ENCODE results near the gene PRDM15. TPM values are rescaled to one million over a fixed set of nuclear protein-coding genes. Genes with fewer than 3 reads are reported as not detected.

The PRDM15 gene
- polyA plus RNA-seq, 1 donor (not counting 4 experiments of a cell fraction or from before 2014, with no cell fraction given), result 5.2 TPM

- Histone ChIP-seq H3K4me2 (ENCODE audit: control insufficient read depth, extremely low read depth, insufficient read depth, low read depth, low read length) (peak overlapping the region; percentile 95), H3K4me1 (ENCODE audit: control insufficient read depth, extremely low read depth, insufficient read depth, low read length) (peaks cover 39% of the 10 kb centered on the region), H3K36me3 (ENCODE audit: control insufficient read depth in 2 of 2, extremely low read depth in 1 of 2, insufficient read depth in 2 of 2, low read length in 2 of 2) (peaks cover 0 to 4% of the 10 kb centered on the region in 2 experiments), H3K27ac (ENCODE audit: control insufficient read depth, insufficient read depth, low read length) (peak overlapping the region; percentile 94), H3K9me1 (ENCODE audit: control insufficient read depth, extremely low read depth, insufficient read depth, low read length) (peaks cover 5% of the 10 kb centered on the region), H2AFZ (ENCODE audit: control insufficient read depth, low read length) (peak overlapping the region; percentile 33), H3K9ac (ENCODE audit: control insufficient read depth, extremely low read depth, insufficient read depth, low read length) (peak overlapping the region; percentile 97), H4K20me1 (ENCODE audit: control insufficient read depth, extremely low read depth, insufficient read depth, low read length) (peaks cover 24% of the 10 kb centered on the region), H3K4me3 (ENCODE audit: control insufficient read depth in 2 of 3, extremely low read depth in 1 of 3, insufficient read depth in 2 of 3, low read depth in 1 of 3, low read length in 3 of 3) (peak overlapping the region; percentile 10 to 80 (median 79)), H3K27me3 (ENCODE audit: control insufficient read depth, extremely low read depth, insufficient read depth, low read length) (no peaks in the 10 kb centered on the region), H3K79me2 (ENCODE audit: control insufficient read depth, insufficient read depth, low read length) (peaks cover 33% of the 10 kb centered on the region), H3K9me3 (ENCODE audit: control insufficient read depth, low read depth, low read length) (no peaks in the 10 kb centered on the region)
- dilution Hi-C loops (cut with MboI; ENCODE audit: extremely low pct_ligation_motif_present, low sequenced_read_pairs), result no loop called here
- FAIRE-seq (peak; percentile 86), DNase-seq (ENCODE audit: low read depth, low spot score) (peak; percentile 79)
- TF ChIP-seq CTCF (optimal IDR thresholded peaks at IDR 0.05 in 1 of 3, IDR thresholded peaks at IDR 0.05 in 1 of 3, conservative IDR thresholded peaks at IDR 0.05 in 1 of 3; ENCODE audit: extremely low read depth in 1 of 3, insufficient read depth in 2 of 3, low read length in 3 of 3) (peak; percentile 25 to 44 (median 38)), EZH2 (IDR thresholded peaks at IDR 0.05; ENCODE audit: low read length) (no peak)
Measured at GRCh38 chr21:41768437-41769042, 110.6 kb downstream of the PRDM15 start.

GRCh38 chr21:41767606-41768436 is 111.3 kb downstream of the PRDM15 start:
- H3K9me1 ChIP-seq (ENCODE audit: control insufficient read depth, extremely low read depth, insufficient read depth, low read length), result peaks cover 5% of the 10 kb centered on the region
- H3K4me3 ChIP-seq (ENCODE audit: control insufficient read depth in 2 of 3, extremely low read depth in 1 of 3, insufficient read depth in 2 of 3, low read depth in 1 of 3, low read length in 3 of 3), result peak overlapping the region; percentile 79 to 92 (median 80)
- H4K20me1 ChIP-seq (ENCODE audit: control insufficient read depth, extremely low read depth, insufficient read depth, low read length), result peaks cover 32% of the 10 kb centered on the region
- H3K4me2 ChIP-seq (ENCODE audit: control insufficient read depth, extremely low read depth, insufficient read depth, low read depth, low read length), result peak overlapping the region; percentile 95
- dilution Hi-C loops (cut with MboI; ENCODE audit: extremely low pct_ligation_motif_present, low sequenced_read_pairs), result no loop called here
- H3K4me1 ChIP-seq (ENCODE audit: control insufficient read depth, extremely low read depth, insufficient read depth, low read length), result peaks cover 46% of the 10 kb centered on the region
- DNase-seq (ENCODE audit: low read depth, low spot score) (no peak), FAIRE-seq (peak; percentile 56)
- peaks cover 41% of the 10 kb centered on the region for H3K79me2 ChIP-seq (ENCODE audit: control insufficient read depth, insufficient read depth, low read length)
- TF ChIP-seq EZH2 (IDR thresholded peaks at IDR 0.05; ENCODE audit: low read length) (no peak), CTCF (optimal IDR thresholded peaks at IDR 0.05 in 1 of 3, IDR thresholded peaks at IDR 0.05 in 1 of 3, conservative IDR thresholded peaks at IDR 0.05 in 1 of 3; ENCODE audit: extremely low read depth in 1 of 3, insufficient read depth in 2 of 3, low read length in 3 of 3) (no peak)
- no peaks in the 10 kb centered on the region for H3K9me3 ChIP-seq (ENCODE audit: control insufficient read depth, low read depth, low read length)
- peak overlapping the region; percentile 49 for H2AFZ ChIP-seq (ENCODE audit: control insufficient read depth, low read length)
- peak overlapping the region; percentile 94 for H3K27ac ChIP-seq (ENCODE audit: control insufficient read depth, insufficient read depth, low read length)
- H3K9ac ChIP-seq (ENCODE audit: control insufficient read depth, extremely low read depth, insufficient read depth, low read length), result peak overlapping the region; percentile 97
- peaks cover under 1 to 4% of the 10 kb centered on the region in 2 experiments for H3K36me3 ChIP-seq (ENCODE audit: control insufficient read depth in 2 of 2, extremely low read depth in 1 of 2, insufficient read depth in 2 of 2, low read length in 2 of 2)
- no peaks in the 10 kb centered on the region for H3K27me3 ChIP-seq (ENCODE audit: control insufficient read depth, extremely low read depth, insufficient read depth, low read length)
